ELF-1 (cell line): ENCODE results near the gene VPS50.
"Not testable (repeated sequence)": the region's sequence is repeated elsewhere in the genome, so short reads cannot be mapped to it uniquely, and the experiment has no call there.

Source experiments
- DNase-seq: peaks from one replicate; pipeline ENCODE4 v3.0.0-alpha.2; 2016; ENCODE audit warnings: low read depth, low spot score

The VPS50 gene

GRCh38 chr7:93238131-93238530, 6.0 kb downstream of the VPS50 start:
- DNase-seq, result no peak

DNA sequence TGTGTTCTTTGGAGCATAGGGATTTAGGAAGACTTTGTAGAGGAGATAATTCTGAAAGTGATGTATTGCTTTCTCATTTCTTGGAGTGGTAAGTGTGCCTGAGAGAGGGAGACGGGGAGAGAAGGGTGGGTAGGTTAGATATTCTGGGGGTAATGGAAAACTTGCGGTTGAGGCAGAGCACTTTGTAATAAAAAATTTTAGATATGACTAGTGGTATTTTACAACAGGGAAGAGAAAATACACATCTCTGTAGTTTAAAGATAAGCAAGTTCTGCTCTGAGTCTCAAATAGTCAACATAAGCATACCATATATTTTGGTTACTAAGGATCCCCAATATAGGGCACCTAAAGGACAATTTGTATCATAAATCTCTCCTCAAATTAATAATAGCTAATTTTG, 6.6 kb downstream of the VPS50 start:
- no peak for DNase-seq

DNA sequence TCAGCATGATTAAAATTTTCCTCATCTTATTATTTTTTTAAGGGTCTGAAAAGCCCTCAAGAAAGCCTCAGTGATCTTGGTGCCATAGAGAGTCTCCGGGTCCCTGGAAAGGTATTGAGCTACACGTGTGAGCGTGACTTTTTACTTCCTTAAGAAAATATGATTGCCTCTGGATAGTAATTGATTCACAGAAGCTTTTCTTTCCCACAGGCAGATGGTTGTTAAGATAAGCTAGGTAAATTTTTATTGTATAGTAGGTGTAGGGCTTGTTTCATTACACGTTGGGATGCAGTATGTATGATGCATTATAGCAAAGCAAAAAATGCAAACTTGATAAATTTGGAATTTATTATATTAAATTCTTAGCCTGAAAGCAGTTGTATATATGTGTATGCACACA, 7.7 kb downstream of the VPS50 start:
- no peak for DNase-seq

DNA sequence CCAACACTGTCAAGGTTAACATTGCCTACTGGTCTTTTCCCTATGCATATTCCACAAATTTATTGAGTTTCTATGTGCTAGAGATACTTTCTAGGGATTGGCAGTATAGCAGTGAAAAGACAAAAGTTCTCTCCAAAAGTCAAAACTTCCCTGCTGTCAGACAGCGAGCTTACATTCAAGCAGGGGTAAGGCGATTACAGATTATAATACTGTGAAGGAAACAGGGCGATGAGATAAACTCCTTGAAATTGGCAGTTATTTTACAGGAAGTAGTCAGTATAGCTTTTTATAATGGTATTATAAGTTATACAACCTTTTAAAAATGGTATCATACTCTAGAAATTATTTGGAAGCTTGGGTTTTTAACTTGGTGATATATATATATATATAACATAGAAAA, 9.9 kb downstream of the VPS50 start:
- no peak for DNase-seq

DNA sequence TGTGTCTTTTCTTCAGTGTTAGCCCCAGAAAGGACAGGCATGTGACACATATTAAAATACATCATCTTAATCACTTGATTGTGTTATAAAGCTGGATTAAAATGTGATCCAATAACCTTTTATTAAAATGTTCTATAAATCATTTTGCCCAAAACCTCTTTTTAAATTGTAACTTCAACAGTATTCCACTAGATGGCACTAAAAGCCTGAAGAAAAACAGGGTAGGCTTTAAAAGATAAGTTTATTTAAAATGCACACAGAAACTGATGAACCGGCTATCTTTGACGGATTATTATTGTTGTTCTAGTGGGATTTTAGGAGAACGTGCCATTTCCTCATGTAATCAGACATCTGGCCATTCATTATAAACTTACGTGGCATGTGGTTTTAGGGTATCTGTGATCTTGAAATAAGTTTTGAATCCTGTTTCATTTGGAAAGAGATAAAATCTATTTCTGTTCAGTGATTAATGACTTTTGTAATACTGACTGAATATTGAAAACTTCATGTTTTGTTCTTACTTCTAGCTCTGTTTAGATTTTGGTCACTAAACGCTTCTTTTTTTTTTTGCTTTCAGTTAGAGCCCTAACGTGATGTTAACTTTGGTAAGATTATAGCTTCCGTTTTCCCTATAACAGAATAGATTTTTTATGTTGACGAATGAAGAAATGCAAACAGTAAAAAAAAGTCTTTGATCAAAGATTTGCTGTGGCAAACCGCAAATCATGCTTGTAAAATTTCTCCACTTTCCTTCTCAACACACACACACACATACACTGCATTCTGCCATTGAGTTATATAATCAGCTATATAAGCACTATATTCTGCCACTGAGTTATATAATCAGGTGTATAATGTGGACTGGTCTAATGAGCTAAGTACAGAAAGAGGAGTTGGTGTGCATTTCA, 13.6 kb downstream of the VPS50 start:
- no peak for DNase-seq

DNA sequence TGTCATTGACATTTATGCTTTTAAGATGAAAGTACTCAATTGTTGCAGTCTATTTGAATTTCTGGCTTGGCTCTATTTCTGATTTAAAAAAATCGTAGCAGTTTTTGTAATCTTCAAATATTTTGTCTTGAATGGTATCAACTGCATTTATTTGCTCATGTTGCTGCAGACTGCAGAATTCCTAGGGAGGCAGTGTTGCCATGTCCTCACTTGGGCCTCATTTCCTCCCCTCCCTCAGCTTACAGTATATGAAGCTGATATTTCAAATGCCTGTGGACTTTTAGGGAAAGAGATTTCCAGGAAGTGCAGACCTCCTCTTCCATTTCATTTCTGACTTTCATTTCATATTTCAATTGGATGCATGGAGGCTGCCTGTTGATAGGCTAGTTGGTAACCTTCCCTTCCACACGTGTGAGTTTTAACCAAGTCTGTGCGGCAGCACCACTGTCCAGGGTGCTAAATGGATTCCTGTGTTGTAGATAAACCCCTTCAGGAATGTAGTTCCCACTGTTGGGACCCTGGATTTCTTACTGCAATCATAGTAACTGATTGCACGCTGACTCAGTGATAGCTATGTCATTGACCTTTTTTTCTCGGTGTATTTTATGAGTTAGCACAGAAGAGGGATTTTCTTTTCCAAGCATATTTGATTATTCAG, 17.5 kb downstream of the VPS50 start:
- DNase-seq, result peak; percentile 25

DNA sequence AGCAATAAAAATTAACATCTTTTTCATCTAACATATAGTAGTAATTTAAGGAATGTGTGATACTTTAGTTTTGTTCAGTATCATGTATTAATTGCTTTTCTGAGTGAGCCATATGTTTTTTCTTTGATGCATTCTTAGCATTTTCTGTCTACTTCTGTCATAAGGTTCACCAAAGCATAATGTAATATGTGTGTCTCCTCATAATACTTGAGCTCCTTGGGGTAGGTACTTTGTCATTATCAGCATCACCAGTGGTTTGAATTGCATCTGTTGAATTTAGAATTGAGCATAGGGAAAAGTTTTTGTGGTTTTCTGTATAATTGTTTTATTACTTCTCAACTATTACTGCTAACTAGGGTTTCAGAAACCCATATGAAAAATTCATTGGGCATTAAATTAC, 26.5 kb downstream of the VPS50 start:
- DNase-seq, result no peak

- DNase-seq, result no peak
These were observed 30.4 kb downstream of the VPS50 start for GRCh38 chr7:93262535-93262934.

GRCh38 chr7:93265220-93265619, 33.1 kb downstream of the VPS50 start:
- DNase-seq, result no peak

GRCh38 chr7:93279541-93279940, 47.4 kb downstream of the VPS50 start:
- no peak for DNase-seq

DNA sequence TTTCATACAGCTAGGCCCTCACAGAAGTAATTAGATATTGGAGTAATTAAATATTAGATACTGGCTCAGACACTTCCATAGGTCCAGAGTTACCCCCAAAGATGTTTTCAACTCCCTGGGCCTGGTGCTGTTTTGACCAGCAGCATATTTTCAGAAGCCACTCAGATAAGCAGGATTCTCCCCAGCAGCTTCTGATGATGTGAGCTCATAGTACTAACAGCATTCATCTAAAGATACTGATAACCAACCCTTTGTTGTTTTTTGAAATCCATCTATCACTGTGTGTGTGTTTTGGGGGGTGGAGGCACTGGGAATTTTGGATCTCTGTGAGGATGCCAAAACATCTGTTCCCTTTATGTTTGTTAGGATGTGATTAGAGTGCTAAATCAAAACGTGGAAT, 52.7 kb downstream of the VPS50 start:
- no peak for DNase-seq

DNA sequence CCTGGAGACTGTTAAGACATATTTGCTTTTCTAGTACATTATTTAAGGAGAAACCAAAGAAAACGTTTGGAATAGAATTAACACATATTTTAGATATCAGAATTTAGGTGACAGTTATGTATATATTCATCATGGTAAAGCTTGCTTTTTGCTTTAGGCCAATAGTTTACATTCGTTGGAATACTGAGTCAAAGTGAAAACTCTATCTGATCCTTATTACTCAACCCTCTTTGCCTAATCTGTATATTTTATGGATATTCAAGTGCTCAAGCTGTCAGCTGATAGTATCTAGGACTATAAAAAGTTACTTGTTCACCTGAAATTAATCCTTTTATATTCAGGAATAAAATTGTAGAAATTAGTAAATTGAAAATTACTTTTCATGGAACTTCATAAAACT, 61.1 kb downstream of the VPS50 start:
- no peak for DNase-seq

DNA sequence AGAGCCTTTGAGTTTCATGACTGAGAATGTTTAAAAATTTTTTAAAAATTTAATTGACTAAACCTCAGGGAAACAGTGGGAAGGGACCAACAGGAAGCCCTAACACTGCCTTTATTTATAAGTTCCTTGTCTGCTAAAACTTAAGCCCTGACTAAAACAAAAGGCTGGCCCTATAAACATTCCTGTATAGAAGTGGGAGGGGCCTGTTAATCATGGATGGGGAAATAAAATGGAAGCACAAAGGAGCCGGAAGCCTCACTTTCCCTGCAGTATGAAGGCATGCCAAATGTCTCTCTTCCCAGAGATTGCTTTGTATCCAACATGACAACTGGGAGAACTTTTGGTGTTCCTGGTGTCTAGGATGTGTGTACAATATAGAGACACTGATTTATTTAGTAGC, 66.0 kb downstream of the VPS50 start:
- no peak for DNase-seq

DNA sequence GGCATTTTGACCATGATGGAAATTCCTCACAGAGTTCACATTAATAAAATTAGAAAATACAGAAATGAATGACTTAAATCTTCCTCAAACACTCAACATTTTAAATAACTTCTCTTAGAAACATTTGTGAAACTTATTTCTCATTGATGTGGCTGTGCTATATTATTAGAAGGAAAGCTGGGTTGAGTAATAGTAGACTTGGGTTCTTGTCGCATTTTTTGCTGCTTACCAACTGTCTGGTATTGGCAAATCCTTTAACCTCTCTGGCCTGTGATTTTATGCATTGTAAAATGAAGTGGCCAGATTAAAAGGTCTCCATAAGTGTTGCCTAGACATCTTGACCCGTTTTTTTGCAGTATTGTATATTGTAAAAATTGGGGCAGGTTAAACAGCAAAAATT, 66.5 kb downstream of the VPS50 start:
- no peak for DNase-seq

- DNase-seq, result no peak
These were observed 69.6 kb downstream of the VPS50 start for GRCh38 chr7:93301736-93302135.

DNA sequence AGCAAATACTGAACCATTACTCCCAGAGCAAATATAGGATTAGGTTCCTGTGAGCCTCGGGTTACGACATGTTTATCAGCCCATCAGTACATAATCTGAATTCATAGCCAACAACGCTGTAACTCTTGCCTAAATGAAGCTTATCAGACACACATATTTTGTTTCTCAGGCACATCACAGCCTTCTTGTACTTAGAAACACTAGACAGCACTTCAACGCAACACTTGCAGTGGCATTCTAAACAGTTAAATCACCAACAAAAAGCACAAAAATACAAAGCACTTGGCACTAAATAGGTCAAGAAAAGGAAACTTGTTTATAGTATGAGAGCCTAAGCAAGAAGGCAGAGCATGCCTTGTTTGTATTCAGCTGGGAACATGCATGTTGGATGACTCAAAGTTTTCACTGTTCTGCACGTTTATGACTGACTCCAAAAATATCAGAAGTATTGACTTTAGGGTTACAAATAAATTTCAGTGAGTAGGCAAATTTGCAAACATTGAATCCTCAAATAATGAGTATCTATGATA, 75.0 kb downstream of the VPS50 start:
- DNase-seq, result no peak

DNA sequence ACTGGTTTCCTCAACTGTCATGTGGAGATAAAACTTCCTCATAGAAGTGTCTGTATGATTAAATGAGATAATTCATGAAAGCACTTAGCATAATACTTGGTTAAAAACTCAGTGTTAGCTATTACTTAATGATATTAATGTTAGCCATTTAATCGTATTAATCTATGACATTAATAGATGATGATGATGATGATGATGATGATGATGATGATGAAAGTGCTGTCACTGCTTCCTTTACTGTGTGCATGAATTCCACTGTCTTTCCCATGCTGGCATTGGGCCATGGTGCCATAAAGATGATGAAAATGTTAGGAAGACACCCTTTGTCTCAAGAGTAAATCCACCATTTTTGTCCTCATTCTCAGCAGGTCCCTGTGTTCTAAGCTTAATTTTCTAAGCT, 75.8 kb downstream of the VPS50 start:
- DNase-seq, result no peak

GRCh38 chr7:93310346-93310745, 78.2 kb downstream of the VPS50 start:
- no peak for DNase-seq

DNA sequence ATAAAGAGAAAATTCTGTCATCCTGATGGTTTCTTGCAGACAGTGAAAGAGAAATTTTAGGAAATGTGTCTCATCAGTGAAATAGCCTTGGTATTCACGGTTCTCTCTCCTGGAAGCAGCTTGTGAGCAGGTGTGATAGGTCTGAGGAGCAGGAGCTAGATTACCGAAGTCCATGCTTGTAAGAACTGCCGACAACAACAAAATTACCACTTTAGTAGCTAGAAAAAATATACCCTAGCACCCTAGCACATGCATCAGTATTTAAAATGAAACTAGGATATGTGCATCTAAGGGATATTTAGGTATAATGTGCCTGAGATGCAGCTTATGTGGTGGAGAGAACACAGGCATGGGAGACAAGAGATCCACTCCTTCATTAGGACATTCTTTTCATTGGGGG, 82.3 kb downstream of the VPS50 start:
- DNase-seq, result no peak

DNA sequence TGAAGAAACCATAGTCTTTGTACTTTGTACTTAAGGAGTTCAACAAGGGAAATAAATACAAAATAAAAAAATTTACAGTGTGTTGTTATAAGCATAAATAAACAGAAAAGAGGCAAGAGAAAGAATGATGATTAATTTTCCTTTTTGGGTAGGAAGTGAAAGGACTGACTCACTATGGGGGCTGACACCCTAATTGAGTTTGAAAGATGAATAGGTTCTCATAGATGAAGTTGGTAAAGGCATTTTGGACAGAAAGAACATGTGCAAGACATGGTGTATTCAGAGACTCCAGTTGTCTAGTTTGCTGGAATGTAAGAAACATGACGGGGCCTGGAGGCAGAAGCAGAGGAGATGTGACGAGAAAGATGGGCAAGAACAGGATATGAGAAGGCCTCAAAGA, 83.7 kb downstream of the VPS50 start:
- no peak for DNase-seq

GRCh38 chr7:93316730-93317129, 84.6 kb downstream of the VPS50 start:
- DNase-seq, result no peak

DNA sequence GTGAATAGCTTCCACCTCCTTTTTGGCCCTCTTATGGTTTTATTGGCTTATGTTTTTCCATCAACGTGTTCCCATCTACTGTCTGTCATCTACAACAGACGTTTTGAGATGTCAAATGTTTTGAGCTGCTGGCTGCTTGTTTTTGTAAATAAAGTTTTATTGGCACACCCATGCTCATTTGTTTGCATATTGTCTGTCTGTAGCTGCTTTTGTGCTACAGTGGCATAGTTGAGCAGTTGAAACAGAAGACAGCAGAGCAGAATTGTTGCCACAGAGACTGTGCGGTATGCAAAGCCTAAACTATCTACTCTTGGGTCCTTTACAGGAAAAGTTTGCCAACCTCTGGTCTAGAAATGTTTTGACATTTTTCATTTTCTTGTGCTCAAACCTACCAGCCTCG, 88.7 kb downstream of the VPS50 start:
- DNase-seq, result no peak

DNA sequence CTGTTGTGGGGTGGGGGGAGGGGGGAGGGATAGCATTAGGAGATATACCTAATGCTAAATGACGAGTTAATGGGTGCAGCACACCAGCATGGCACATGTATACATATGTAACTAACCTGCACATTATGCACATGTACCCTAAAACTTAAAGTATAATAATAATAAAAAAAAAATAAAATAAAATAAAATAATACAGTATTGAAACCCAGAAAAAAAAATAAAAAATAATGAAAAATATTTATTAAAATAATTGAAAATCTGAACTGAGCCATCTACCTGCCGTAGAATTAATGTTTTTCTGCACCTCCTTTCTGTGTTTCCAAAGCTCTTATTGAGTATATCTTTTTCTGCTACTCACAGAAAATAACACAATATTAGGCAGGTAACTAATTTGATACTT, 94.1 kb downstream of the VPS50 start:
- DNase-seq, result not testable (repeated sequence)
